GM12878 (cell line): Measurements from ENCODE around the gene PDE1C. TPM values are rescaled to one million over a fixed set of nuclear protein-coding genes. Genes with fewer than 3 reads are reported as not detected.

ENCODE experiments used
- ATAC-seq: fragments of 200-7000 bp; cut with Tn5 transposase; 3 replicates; pipeline ENCODE4 v1.9.1; 2020; ENCODE audit warnings: mild to moderate bottlenecking, moderate library complexity
- BruUV-seq: library from RNA; stranded (reverse); fragments of 400-500 nt; replicated peaks from 2 replicates; lab custom pipeline; 2021; lab: Mats Ljungman, UMichigan
- CTCF ChIA-PET: fragments of 300-600 bp; sonication (Branson Sonifier 250); formaldehyde crosslinking; extraction: SDS; loops from one replicate; lab custom pipeline; 2021; ENCODE audit warnings: inconsistent platforms; lab: Yijun Ruan, JAX
- POLR2A ChIA-PET: fragments of 350-600 bp; formaldehyde crosslinking; extraction: SDS; loops from one replicate; lab custom pipeline; 2021; ENCODE audit warnings: inconsistent platforms; lab: Charles Lee
- RAD21 ChIA-PET: fragments of 300-600 bp; sonication (Branson Sonifier 250); formaldehyde crosslinking; loops from one replicate; lab custom pipeline; 2023; ENCODE audit warnings: antibody characterized with exemption; ENCODE audit not compliant: unreplicated experiment; lab: Charles Lee
- SMC1A ChIA-PET: fragments of 300-600 bp; sonication (Branson Sonifier 250); formaldehyde crosslinking; loops from one replicate; lab custom pipeline; 2023; ENCODE audit not compliant: unreplicated experiment, uncharacterized antibody; lab: Charles Lee
- DNase-seq: peaks from one replicate; pipeline ENCODE4 v3.0.0-alpha.2; 2011; ENCODE audit warnings: low read depth, low spot score
- FAIRE-seq: peaks from 3 replicates; lab custom pipeline; 2011; peaks lifted over from hg19 to GRCh38; lab: Jason Lieb, UNC
- H2AFZ ChIP-seq: 2 replicates; pipeline ENCODE4 v1.6.0; 2011; ENCODE audit warnings: low read depth, low read length, control low read depth; ENCODE audit not compliant: control insufficient read depth
- H3K27ac ChIP-seq: 2 replicates; pipeline ENCODE4 v1.5.1; 2011; ENCODE audit warnings: control low read depth; ENCODE audit not compliant: control insufficient read depth, insufficient read depth
- H3K27me3 ChIP-seq, 2 experiments: replicated peaks in 1 of 2; 2 replicates each; pipeline versions ENCODE4 v1.6.0 to v1.6.1; 2011; ENCODE audit warnings: low read length in 1 of 2; ENCODE audit not compliant: control insufficient read depth in 2 of 2, insufficient read depth in 2 of 2
- H3K36me3 ChIP-seq, 2 experiments: 2 replicates each; pipeline ENCODE4 v1.5.1; 2011; ENCODE audit warnings: low read length in 1 of 2; ENCODE audit not compliant: control insufficient read depth in 2 of 2, insufficient read depth in 2 of 2
- H3K4me1 ChIP-seq: 2 replicates; pipeline ENCODE4 v1.6.1; 2011; ENCODE audit warnings: mild to moderate bottlenecking, low read length, moderate library complexity, mixed read lengths; ENCODE audit not compliant: control insufficient read depth, insufficient read depth
- H3K4me2 ChIP-seq: 2 replicates; pipeline ENCODE4 v1.6.0; 2011; ENCODE audit warnings: control low read depth; ENCODE audit not compliant: control insufficient read depth, insufficient read depth
- H3K4me3 ChIP-seq: fragments of 200-600 bp; sonication (generic); 2 replicates; pipeline ENCODE4 v1.5.1; 2016
- H3K79me2 ChIP-seq: 2 replicates; pipeline ENCODE4 v1.6.0; 2011; ENCODE audit warnings: low read length; ENCODE audit not compliant: control insufficient read depth, insufficient read depth
- H3K9ac ChIP-seq: 2 replicates; pipeline ENCODE4 v1.8.0; 2011; ENCODE audit warnings: low read length, control low read depth, mixed read lengths; ENCODE audit not compliant: control insufficient read depth, insufficient read depth
- H3K9me3 ChIP-seq: replicated peaks from 3 replicates; pipeline ENCODE4 v1.5.1; 2011; ENCODE audit warnings: mild to moderate bottlenecking, low read length; ENCODE audit not compliant: control insufficient read depth, insufficient read depth
- H4K20me1 ChIP-seq: 2 replicates; pipeline ENCODE4 v1.6.0; 2011; ENCODE audit not compliant: control insufficient read depth, insufficient read depth
- ATF3 ChIP-seq: IDR thresholded peaks from 2 replicates; pipeline ENCODE4 v1.6.1; 2011; ENCODE audit warnings: low read depth, mild to moderate bottlenecking, low read length, moderate library complexity, borderline replicate concordance; ENCODE audit errors: extremely low read depth
- ATF7 ChIP-seq: fragments of 450-650 bp; IDR thresholded peaks from 2 replicates; pipeline ENCODE4 v1.6.1; 2016; ENCODE audit warnings: low read depth, mild to moderate bottlenecking
- CHD2 ChIP-seq: IDR thresholded peaks from 2 replicates; pipeline ENCODE4 v1.6.1; 2011; ENCODE audit warnings: low read depth, low read length, improper control_type of control experiment, borderline replicate concordance
- CHD4 ChIP-seq: fragments of 200-600 bp; sonication (generic); IDR thresholded peaks from 2 replicates; pipeline ENCODE4 v1.6.1; 2016; ENCODE audit warnings: mild to moderate bottlenecking
- CREB1 ChIP-seq: IDR thresholded peaks from 2 replicates; pipeline ENCODE4 v1.6.1; 2012; ENCODE audit warnings: low read depth, mild to moderate bottlenecking, inconsistent platforms
- EED ChIP-seq: sonication (generic); IDR thresholded peaks from 2 replicates; pipeline ENCODE4 v1.6.1; 2016; ENCODE audit warnings: antibody characterized with exemption, low read depth
- HDGF ChIP-seq: fragments of 450-650 bp; IDR thresholded peaks from 2 replicates; pipeline ENCODE4 v1.6.1; 2016; ENCODE audit warnings: antibody characterized with exemption
- MEF2A ChIP-seq: IDR thresholded peaks from 2 replicates; pipeline ENCODE4 v1.6.1; 2011; ENCODE audit warnings: low read depth, mild to moderate bottlenecking, low read length, moderate library complexity; ENCODE audit not compliant: insufficient read depth
- MTA2 ChIP-seq: fragments of 450-650 bp; IDR thresholded peaks from 2 replicates; pipeline ENCODE4 v1.6.1; 2016; ENCODE audit warnings: low read depth, mild to moderate bottlenecking, moderate library complexity
- MTA3 ChIP-seq: IDR thresholded peaks from 2 replicates; pipeline ENCODE4 v1.6.1; 2012; ENCODE audit warnings: low read length, inconsistent platforms, borderline replicate concordance
- MXI1 ChIP-seq: fragments of 150-350 bp; IDR thresholded peaks from 2 replicates; pipeline ENCODE4 v1.6.1; 2011; ENCODE audit warnings: low read depth, mild to moderate bottlenecking, inconsistent platforms, low read length, improper control_type of control experiment
- NFYB ChIP-seq: IDR thresholded peaks from 2 replicates; pipeline ENCODE4 v1.6.1; 2011; ENCODE audit warnings: low read depth, mild to moderate bottlenecking, low read length, improper control_type of control experiment, moderate library complexity; ENCODE audit not compliant: insufficient read depth
- RCOR1 ChIP-seq: conservative IDR thresholded peaks from 2 replicates; pipeline ENCODE4 v1.6.1; 2012; ENCODE audit warnings: low read depth, low read length, improper control_type of control experiment
- RUNX3 ChIP-seq: IDR thresholded peaks from 2 replicates; pipeline ENCODE4 v1.6.1; 2012; ENCODE audit warnings: low read length, inconsistent platforms
- SREBF2 ChIP-seq: IDR thresholded peaks from 2 replicates; pipeline ENCODE4 v1.6.1; 2012; ENCODE audit warnings: mild to moderate bottlenecking, low read length
- SRF ChIP-seq, 2 experiments: IDR thresholded peaks; 2 replicates each; pipeline ENCODE4 v1.6.1; 2011; ENCODE audit warnings: low read depth in 2 of 2, low read length in 2 of 2, mild to moderate bottlenecking in 1 of 2, moderate library complexity in 1 of 2
- ZNF622 ChIP-seq: fragments of 450-650 bp; IDR thresholded peaks from 2 replicates; pipeline ENCODE4 v1.6.1; 2017; ENCODE audit warnings: mild to moderate bottlenecking, inconsistent platforms
- ZNF687 ChIP-seq: fragments of 450-650 bp; IDR thresholded peaks from 2 replicates; pipeline ENCODE4 v1.6.1; 2017; ENCODE audit warnings: mild to moderate bottlenecking, moderate library complexity
- WGBS: methylation state at CpG from one replicate; pipeline ENCODE4 v1.1.6; 2016; ENCODE audit warnings: low lambda C conversion rate; ENCODE audit not compliant: insufficient replicate concordance, insufficient coverage; ENCODE audit errors: missing lambda C conversion rate; 5-methylcytosine and 5-hydroxymethylcytosine counted together
- in situ Hi-C: fragments of 300-500 bp; cut with MboI; formaldehyde crosslinking; loops from 9 replicates; pipeline ENCODE4 v1.14.3; 2018; ENCODE audit warnings: mixed read lengths
- intact Hi-C: fragments of 100-400 bp; cut with micrococcal nuclease; formaldehyde crosslinking; loops from one replicate; pipeline ENCODE4 v1.14.2; 2022; ENCODE audit not compliant: unreplicated experiment
- polyA plus RNA-seq, 11 experiments: library from polyadenylated mRNA; depleted of rRNA in 4 of 11; unstranded in 6 of 11; stranded (reverse) in 5 of 11; fragments of >200 nt; fragmentation: Nextera tagmentation in 4 of 11; fragmentation: Illumina TruSeq in 1 of 11; extraction: Ambion mirVana in 4 of 11; extraction: Trizol in 1 of 11; gene quantifications; 1 replicate in 1 of 11; 2 replicates in 10 of 11; pipeline versions ENCODE4 v1.2.1 to v1.2.3, GENCODE V29; 2011 to 2016; ENCODE audit warnings: inconsistent platforms in 2 of 11, missing spikeins in 2 of 11, low read depth in 1 of 11
- total RNA-seq, 4 experiments: library from RNA; depleted of rRNA in 3 of 4; stranded (reverse); fragments of >200 nt in 3 of 4; fragmentation: Illumina TruSeq in 1 of 4; extraction: Trizol in 1 of 4; gene quantifications; 2 replicates each; pipeline versions ENCODE4 v1.2.1 to v1.2.3, GENCODE V29; 2013 to 2021
- TF ChIP-seq, protein P1 (sequence below): fragments of 150-350 bp; IDR thresholded peaks from 2 replicates; pipeline ENCODE4 v1.6.1; 2014; ENCODE audit warnings: mild to moderate bottlenecking, low read depth, low read length
- TF ChIP-seq, protein P2 (sequence below): fragments of 450-650 bp; IDR thresholded peaks from 2 replicates; pipeline ENCODE4 v1.6.1; 2017; ENCODE audit warnings: mild to moderate bottlenecking

PDE1C gene
- total and polyA plus RNA-seq, 10 of the 15 experiments (the other 5 are each of a cell fraction or from before 2014, with no cell fraction given): 0.29 to 2.3 (median 0.70) TPM

DNA sequence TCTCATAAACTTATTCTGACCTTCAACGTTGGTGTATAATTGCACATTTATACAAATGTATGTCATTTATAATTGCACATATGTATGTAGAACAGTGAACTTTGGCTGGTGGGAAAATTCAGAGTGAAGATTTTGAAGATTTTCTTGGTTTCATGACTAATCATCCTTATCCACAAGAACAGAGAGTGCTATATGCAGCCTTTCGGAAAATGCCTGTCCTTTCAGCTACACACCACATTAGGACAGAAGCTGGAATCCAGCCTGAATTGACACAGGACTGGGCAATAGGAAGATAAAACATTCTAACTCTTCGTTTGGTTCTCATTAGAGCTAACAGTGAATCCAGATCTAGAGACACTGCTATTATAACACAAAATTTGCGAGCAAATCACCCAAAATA lies 166.2 kb downstream of the PDE1C start:
- Histone ChIP-seq H3K36me3 (no peaks in the 10 kb centered on the region), H3K4me2 (no peak overlapping the region), H3K27me3 (no peaks in the 10 kb centered on the region), H4K20me1 (no peaks in the 10 kb centered on the region)
- 13% methylated on average over 4 of the region's 4 CpGs for WGBS
- POLR2A ChIA-PET: no interaction called here
- no TSS peak for BruUV-seq
- TF ChIP-seq ATF3 (no peak), RCOR1 (no peak), RUNX3 (no peak), MTA3 (no peak), ZNF687 (no peak), CHD2 (no peak), ZNF622 (no peak), ATF7 (no peak), NFYB (no peak), SRF (IDR thresholded peaks at IDR 0.05; ENCODE audit: low read depth in 2 of 2, low read length in 2 of 2) (no peak), SREBF2 (no peak), MTA2 (no peak), CREB1 (no peak), MEF2A (no peak), CHD4 (no peak), HDGF (no peak), MXI1 (no peak), EED (no peak)
- TF ChIP-seq, protein P1, sequence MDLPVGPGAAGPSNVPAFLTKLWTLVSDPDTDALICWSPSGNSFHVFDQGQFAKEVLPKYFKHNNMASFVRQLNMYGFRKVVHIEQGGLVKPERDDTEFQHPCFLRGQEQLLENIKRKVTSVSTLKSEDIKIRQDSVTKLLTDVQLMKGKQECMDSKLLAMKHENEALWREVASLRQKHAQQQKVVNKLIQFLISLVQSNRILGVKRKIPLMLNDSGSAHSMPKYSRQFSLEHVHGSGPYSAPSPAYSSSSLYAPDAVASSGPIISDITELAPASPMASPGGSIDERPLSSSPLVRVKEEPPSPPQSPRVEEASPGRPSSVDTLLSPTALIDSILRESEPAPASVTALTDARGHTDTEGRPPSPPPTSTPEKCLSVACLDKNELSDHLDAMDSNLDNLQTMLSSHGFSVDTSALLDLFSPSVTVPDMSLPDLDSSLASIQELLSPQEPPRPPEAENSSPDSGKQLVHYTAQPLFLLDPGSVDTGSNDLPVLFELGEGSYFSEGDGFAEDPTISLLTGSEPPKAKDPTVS: no peak
- TF ChIP-seq, protein P2, sequence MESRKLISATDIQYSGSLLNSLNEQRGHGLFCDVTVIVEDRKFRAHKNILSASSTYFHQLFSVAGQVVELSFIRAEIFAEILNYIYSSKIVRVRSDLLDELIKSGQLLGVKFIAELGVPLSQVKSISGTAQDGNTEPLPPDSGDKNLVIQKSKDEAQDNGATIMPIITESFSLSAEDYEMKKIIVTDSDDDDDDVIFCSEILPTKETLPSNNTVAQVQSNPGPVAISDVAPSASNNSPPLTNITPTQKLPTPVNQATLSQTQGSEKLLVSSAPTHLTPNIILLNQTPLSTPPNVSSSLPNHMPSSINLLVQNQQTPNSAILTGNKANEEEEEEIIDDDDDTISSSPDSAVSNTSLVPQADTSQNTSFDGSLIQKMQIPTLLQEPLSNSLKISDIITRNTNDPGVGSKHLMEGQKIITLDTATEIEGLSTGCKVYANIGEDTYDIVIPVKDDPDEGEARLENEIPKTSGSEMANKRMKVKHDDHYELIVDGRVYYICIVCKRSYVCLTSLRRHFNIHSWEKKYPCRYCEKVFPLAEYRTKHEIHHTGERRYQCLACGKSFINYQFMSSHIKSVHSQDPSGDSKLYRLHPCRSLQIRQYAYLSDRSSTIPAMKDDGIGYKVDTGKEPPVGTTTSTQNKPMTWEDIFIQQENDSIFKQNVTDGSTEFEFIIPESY: no peak
- TF ChIP-seq, all 136 proteins: peak for 0
- H3K79me2 ChIP-seq: no peaks in the 10 kb centered on the region
- H3K9me3 ChIP-seq: no peaks in the 10 kb centered on the region
- ATAC-seq (no peak), DNase-seq (no peak), FAIRE-seq (no peak)
- ChIA-PET SMC1A (interaction anchor here (2.1 kb wide), 1 partner anchor 9 kb away, joined by 8 read pairs; no protein-coding TSS in a partner anchor), RAD21 (no interaction called here), CTCF (no interaction called here)
- intact Hi-C loops (no loop called here), in situ Hi-C loops (no loop called here)
- H3K9ac ChIP-seq: no peak overlapping the region
- H3K4me3 ChIP-seq: no peak overlapping the region
- H3K4me1 ChIP-seq: no peaks in the 10 kb centered on the region
- H2AFZ ChIP-seq: no peak overlapping the region
- no peak overlapping the region for H3K27ac ChIP-seq
